Fibroblast of skin of left quadriceps (primary cell): ENCODE measurements around the gene MMP25.
A peak's percentile ranks its signal among the peaks of the same experiment; 100 is the strongest.

Experiments
- DNase-seq, 2 experiments: peaks; one replicate each; pipeline ENCODE4 v3.0.0-alpha.2; 2013; ENCODE audit warnings: low read depth in 2 of 2

MMP25 gene

GRCh38 chr16:3045758-3046640 lies at the start of gene MMP25:
Gene MMP25 (plus strand): TSS chr16:3046561. CDS start chr16:3046918, 357 bp downstream.
- no peak for DNase-seq

- no peak for DNase-seq
Measured at GRCh38 chr16:2999929-3000328, 46.4 kb upstream of the MMP25 start.

GRCh38 chr16:3000540-3000939 lies 45.8 kb upstream of the MMP25 start:
- no peak for DNase-seq

DNA sequence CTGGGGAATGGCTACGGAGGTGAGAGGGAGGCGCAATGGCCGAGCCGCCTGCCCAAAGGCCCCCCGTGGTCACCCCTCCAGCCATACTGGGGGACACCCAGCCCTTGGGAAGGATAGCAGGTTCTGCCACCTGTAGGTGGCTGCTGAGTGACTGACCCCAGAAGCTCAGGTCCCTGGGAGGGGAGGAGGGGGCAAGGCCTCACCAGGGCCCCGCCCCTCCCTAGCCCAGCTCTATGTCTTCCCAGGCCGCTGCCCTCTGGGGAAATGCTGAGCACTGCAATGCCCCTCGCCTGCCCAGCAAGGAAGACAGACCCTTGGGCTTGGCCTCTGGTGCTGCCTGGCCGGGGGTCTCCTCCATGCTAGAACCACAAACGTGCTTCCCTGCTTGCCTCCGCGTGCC lies 45.0 kb upstream of the MMP25 start:
- DNase-seq: no peak

DNA sequence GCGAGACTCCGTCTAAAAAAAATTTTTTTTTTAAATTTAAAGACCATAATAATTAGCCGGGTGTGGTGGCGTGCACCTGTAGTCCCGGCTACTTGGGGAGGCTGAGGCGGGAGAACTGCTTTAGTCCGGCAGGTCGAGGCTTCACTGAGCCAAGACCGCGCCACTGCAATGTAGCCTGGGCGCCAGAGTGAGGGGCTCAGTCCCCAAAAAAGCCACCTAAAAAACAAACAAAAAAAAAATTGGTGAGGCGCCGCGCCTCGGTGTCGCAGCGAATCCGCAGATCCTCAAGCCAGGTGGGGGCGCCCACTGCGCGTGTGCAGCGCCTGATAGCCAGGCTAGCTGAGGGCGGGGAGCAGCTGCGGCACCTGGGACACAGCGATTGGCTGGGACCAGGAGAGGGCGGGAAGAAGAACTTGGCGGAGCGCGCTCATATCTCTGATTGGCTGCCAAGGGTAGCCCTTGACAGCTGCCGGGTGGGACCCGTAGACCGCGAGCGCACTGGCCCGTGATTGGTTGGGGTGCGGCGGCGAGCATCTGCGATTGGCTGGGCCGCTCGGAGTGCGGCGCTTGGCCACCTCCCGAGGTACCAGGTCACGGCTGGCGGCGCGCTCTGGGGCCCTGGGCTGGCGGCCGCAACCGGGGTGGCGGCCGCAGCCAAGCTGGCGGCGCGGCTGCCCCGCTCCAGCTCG lies 42.6 kb upstream of the MMP25 start:
- DNase-seq: peak; percentile 95 to 96

DNA sequence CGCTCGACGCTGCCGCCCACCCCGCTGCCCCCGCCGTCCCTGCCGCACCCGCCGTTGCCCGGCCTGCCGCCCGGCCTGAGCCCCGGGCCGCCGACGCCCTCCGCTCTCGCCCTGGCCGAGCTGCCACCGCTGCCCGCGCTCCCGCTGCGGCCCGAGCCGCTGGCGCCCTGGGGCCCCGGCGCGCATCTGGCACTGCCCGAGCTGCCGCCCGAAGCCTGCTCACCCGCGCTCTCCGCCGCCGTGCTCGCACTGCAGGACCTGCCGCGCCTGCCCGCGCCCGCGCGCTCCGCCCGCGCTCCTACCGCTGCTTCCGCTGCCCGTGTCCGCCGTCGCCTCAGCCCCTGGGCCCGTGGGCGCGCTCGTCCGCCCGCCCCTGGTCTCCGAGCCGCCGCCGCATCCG lies 42.0 kb upstream of the MMP25 start:
- no peak for DNase-seq

- no peak for DNase-seq
Measured at GRCh38 chr16:3004781-3005284, 41.5 kb upstream of the MMP25 start.

DNA sequence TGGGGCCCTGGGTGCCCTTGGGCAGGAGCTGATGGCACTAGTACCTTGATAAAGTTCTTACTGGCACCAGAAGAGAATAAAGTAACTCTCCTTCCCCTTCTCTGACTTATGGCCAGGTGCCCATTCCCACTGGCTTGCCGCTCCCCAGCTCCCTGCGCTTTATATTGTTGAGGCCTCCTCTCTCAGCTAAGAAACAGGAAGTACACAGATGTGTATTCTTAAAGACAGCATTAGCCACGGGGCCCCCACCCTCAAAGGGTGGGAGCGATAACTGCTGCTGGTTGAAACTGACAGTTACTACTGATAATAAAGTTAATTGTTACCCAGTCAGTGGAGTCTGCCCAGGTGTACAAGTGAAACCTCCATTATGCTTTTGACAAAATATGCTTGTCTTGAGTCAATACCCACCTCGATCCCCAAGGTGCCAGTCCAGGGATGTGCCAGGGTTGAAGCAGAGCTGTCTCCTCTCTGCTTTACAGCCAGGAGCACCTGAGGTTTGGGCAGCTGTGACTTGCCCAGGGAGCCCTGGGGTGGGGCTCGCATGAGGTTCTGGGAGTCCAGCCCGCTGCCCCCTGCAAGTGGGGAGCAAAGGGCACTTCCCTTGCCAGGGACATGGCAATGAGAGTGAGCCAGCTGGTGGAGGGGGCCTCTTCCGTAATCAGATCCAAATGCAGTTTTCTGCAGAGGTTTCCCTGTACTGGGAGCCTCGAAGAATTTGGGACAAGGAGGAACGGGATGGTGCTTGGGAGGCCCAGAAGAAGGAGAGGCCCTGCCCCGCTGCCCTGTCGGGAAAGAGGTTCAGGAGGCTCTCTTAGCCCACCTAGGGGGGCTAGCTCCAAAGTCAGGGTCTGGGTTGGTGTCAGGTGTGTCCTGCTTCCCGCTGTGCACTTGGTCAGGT lies 39.1 kb upstream of the MMP25 start:
- DNase-seq: no peak

GRCh38 chr16:3007957-3008689 lies 38.2 kb upstream of the MMP25 start:
- DNase-seq: no peak

- DNase-seq: no peak
Measured at GRCh38 chr16:3008690-3009037, 37.7 kb upstream of the MMP25 start.

- no peak for DNase-seq
Measured at GRCh38 chr16:3009568-3010390, 36.6 kb upstream of the MMP25 start.

- DNase-seq: no peak
Measured at GRCh38 chr16:3010510-3010909, 35.9 kb upstream of the MMP25 start.

DNA sequence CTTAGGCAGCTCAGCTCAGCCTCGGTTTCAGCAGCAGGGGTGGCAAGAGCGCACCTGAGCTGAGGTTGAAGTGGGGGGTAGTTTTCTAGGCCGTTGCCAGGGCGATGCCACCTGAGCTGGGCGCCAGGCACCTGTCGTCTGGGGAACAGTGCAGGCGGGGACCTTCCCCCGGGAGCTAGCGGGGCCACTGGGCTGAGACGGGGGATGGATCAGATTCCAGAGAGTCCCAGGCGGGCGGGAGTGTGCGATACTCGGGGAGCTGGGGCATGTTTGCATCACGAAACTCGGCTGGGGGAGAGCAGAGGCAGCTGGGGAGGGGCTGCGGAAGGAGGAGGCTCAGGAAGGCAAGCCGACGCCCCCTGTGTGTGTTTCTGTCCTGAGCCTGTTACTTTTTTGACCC lies 34.1 kb upstream of the MMP25 start:
- no peak for DNase-seq

- no peak for DNase-seq
Measured at GRCh38 chr16:3012828-3013420, 33.4 kb upstream of the MMP25 start, which contains the start of gene CLDN9. Gene CLDN9 (plus strand): TSS chr16:3012923. CDS start chr16:3013363, 440 bp downstream.

DNA sequence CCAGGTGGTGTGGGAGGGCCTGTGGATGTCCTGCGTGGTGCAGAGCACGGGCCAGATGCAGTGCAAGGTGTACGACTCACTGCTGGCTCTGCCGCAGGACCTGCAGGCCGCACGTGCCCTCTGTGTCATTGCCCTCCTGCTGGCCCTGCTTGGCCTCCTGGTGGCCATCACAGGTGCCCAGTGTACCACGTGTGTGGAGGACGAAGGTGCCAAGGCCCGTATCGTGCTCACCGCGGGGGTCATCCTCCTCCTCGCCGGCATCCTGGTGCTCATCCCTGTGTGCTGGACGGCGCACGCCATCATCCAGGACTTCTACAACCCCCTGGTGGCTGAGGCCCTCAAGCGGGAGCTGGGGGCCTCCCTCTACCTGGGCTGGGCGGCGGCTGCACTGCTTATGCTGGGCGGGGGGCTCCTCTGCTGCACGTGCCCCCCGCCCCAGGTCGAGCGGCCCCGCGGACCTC lies 32.8 kb upstream of the MMP25 start:
- DNase-seq: no peak

DNA sequence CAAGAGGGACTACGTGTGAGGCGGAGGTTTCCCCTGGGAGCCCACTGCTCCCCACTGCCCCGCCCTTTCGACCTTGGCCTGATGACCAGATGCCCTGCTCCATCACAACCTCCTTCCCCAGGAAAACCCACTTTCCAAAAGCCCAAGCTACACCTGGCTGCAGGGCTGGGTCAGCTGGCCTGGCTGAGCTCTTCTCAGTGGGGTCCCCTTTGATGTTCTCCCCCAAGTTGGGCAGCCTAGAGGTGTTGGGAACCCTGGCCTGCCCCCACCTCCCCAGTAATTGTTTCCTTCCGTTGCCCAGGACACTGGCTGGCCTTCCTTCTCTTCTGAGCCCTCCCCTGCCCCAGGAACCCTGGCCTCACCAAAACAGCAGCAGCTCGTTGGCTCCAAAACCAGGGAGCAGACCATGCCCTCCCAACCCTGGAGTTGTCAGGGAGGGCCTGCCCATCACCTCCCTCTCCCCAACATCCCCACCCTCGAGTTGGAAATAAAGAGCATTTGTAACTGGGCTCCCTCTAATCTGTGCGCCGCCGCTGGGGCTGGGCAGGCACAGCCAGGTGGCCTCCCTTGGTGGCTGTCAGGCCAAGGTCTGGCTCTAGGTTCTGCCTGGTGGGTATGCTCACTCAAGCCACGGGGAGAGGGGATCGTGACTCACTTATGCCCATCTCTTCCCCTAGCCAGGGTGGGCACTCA lies 32.2 kb upstream of the MMP25 start:
- DNase-seq: no peak

DNA sequence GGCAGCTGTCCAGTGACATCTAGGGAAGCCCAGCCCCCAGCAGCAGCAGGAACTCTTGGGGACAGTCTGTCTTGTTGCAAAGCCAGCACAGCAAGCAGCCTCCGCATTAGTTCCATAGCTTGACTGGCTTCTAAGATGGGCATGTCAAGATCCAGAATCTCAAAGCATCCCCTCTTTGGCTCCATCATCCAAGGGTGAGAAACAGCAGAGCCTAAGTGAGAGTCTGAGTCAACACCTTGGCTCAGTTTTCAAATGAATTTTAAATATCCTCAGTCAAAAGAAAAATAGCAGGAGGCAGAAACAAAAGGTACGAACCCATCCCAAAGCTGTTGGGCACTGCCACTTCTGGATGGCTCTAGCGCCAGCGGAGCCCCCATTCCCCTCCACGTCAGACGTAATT lies 31.4 kb upstream of the MMP25 start:
- no peak for DNase-seq

GRCh38 chr16:3015865-3016521 lies 30.4 kb upstream of the MMP25 start:
- DNase-seq: no peak

DNA sequence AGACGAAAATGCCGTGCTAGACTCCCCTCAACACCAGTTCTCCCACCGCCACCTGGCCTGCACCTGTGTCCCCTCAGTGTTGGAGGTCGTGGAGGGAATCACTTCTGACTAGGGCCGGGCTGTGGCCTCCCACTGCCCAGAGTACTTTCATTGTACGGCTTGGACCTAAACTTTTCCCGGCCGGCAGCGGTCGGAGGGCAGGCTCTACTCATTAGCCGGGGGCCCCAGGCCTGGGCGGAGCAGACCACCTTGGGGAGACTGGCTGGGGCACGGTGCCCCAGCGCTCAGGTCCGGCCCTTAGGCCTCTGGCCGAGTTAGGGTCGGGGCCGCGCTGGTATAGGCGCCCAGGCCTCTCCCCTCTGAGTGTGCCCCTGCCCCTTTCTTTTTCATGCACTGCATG lies 29.0 kb upstream of the MMP25 start:
- no peak for DNase-seq
